HepG2 (cell line): ENCODE data around the gene B4GALT5. TPM values are rescaled to one million over a fixed set of nuclear protein-coding genes. Genes with fewer than 3 reads are reported as not detected.

Experiments used
- ARNTL ChIP-seq: sonication (generic); formaldehyde crosslinking; IDR thresholded peaks from 2 replicates; pipeline ENCODE4 v1.4.0; 2020; ENCODE audit warnings: mild to moderate bottlenecking, missing genetic modification reagents
- HIVEP1 ChIP-seq: sonication (generic); formaldehyde crosslinking; IDR thresholded peaks from 2 replicates; pipeline ENCODE4 v1.4.0; 2020; ENCODE audit warnings: mild to moderate bottlenecking, missing genetic modification reagents
- HMGXB4 ChIP-seq, 2 experiments: sonication (generic) in 1 of 2; formaldehyde crosslinking in 1 of 2; IDR thresholded peaks; 2 replicates each; pipeline versions ENCODE4 v1.4.0 to v1.6.1; 2018 to 2020; ENCODE audit warnings: missing genetic modification reagents in 2 of 2, borderline replicate concordance in 1 of 2, low read depth in 1 of 2, mild to moderate bottlenecking in 1 of 2, missing biosample characterization in 1 of 2
- HOXA9 ChIP-seq: sonication (generic); formaldehyde crosslinking; IDR thresholded peaks from 2 replicates; pipeline ENCODE4 v1.8.1; 2022; ENCODE audit warnings: missing genetic modification reagents, mild to moderate bottlenecking, moderate library complexity, borderline replicate concordance
- IRF2 ChIP-seq: IDR thresholded peaks from 2 replicates; pipeline ENCODE4 v1.6.1; 2018; ENCODE audit warnings: missing genetic modification reagents, missing compliant biosample characterization
- IRF9 ChIP-seq: sonication (generic); formaldehyde crosslinking; IDR thresholded peaks from 2 replicates; pipeline ENCODE4 v1.8.0; 2022; ENCODE audit warnings: missing genetic modification reagents, mild to moderate bottlenecking, borderline replicate concordance
- LRRFIP1 ChIP-seq: sonication (generic); formaldehyde crosslinking; conservative IDR thresholded peaks from 2 replicates; pipeline ENCODE4 v1.4.0; 2020; ENCODE audit warnings: missing genetic modification reagents
- MXD4 ChIP-seq: IDR thresholded peaks from 2 replicates; pipeline ENCODE4 v1.6.1; 2016; ENCODE audit warnings: mild to moderate bottlenecking, missing biosample characterization, missing genetic modification reagents
- NRL ChIP-seq: sonication (generic); formaldehyde crosslinking; IDR thresholded peaks from 2 replicates; pipeline ENCODE4 v1.5.0; 2020; ENCODE audit warnings: missing genetic modification reagents, mild to moderate bottlenecking, moderate library complexity, borderline replicate concordance
- PAF1 ChIP-seq: IDR thresholded peaks from 2 replicates; pipeline ENCODE4 v1.6.1; 2016; ENCODE audit warnings: missing genetic modification reagents, missing compliant biosample characterization
- PBX2 ChIP-seq: IDR thresholded peaks from 2 replicates; pipeline ENCODE4 v1.6.1; 2016; ENCODE audit warnings: control low read depth
- PBX3 ChIP-seq: sonication (generic); formaldehyde crosslinking; IDR thresholded peaks from 2 replicates; pipeline ENCODE4 v1.8.1; 2023; ENCODE audit warnings: missing genetic modification reagents, inconsistent platforms, borderline replicate concordance
- RORA ChIP-seq: sonication (generic); formaldehyde crosslinking; IDR thresholded peaks from 2 replicates; pipeline ENCODE4 v1.5.0; 2020; ENCODE audit warnings: mild to moderate bottlenecking, missing genetic modification reagents, moderate library complexity
- SALL1 ChIP-seq: sonication (generic); formaldehyde crosslinking; IDR thresholded peaks from 2 replicates; pipeline ENCODE4 v1.8.0; 2022; ENCODE audit warnings: mild to moderate bottlenecking, missing genetic modification reagents
- SNAPC2 ChIP-seq: sonication (generic); formaldehyde crosslinking; IDR thresholded peaks from 2 replicates; pipeline ENCODE4 v1.8.1; 2022; ENCODE audit warnings: mild to moderate bottlenecking, missing genetic modification reagents
- SP2 ChIP-seq: sonication (generic); formaldehyde crosslinking; IDR thresholded peaks from 2 replicates; pipeline ENCODE4 v1.5.1; 2020; ENCODE audit warnings: mild to moderate bottlenecking, missing genetic modification reagents
- ZNF235 ChIP-seq: sonication (generic); formaldehyde crosslinking; IDR thresholded peaks from 2 replicates; pipeline ENCODE4 v1.8.1; 2023; ENCODE audit warnings: mild to moderate bottlenecking, missing genetic modification reagents, borderline replicate concordance
- ZNF616 ChIP-seq: sonication (generic); formaldehyde crosslinking; IDR thresholded peaks from 2 replicates; pipeline ENCODE4 v1.5.0; 2020; ENCODE audit warnings: low read depth, mild to moderate bottlenecking, missing genetic modification reagents
- ZNF724P ChIP-seq: sonication (generic); formaldehyde crosslinking; IDR thresholded peaks from 2 replicates; pipeline ENCODE4 v1.8.0; 2022; ENCODE audit warnings: missing genetic modification reagents, borderline replicate concordance
- ZNF749 ChIP-seq: sonication (generic); formaldehyde crosslinking; IDR thresholded peaks from 2 replicates; pipeline ENCODE4 v1.8.0; 2022; ENCODE audit warnings: mild to moderate bottlenecking, missing genetic modification reagents, moderate library complexity, borderline replicate concordance
- ZNF75D ChIP-seq: sonication (generic); formaldehyde crosslinking; IDR thresholded peaks from 2 replicates; pipeline ENCODE4 v1.8.1; 2023; ENCODE audit warnings: missing genetic modification reagents, mild to moderate bottlenecking, borderline replicate concordance
- polyA plus RNA-seq, 8 experiments: library from polyadenylated mRNA; depleted of rRNA in 3 of 8; stranded (reverse) in 7 of 8; unstranded in 1 of 8; fragments of >200 nt; fragmentation: Illumina TruSeq in 4 of 8; extraction: Trizol in 4 of 8; gene quantifications; 2 replicates each; pipeline versions ENCODE4 v1.2.1 to v1.2.3, GENCODE V29; 2011 to 2016; ENCODE audit warnings: low read depth in 4 of 8, missing spikeins in 1 of 8, mixed read lengths in 1 of 8; ENCODE audit not compliant: insufficient read depth in 1 of 8
- total RNA-seq, 5 experiments: library from RNA; depleted of rRNA; stranded (reverse); fragments of >200 nt; fragmentation: Illumina TruSeq; extraction: Trizol; gene quantifications; 2 replicates each; pipeline ENCODE4 v1.2.3, GENCODE V29; 2016; ENCODE audit warnings: low read depth in 1 of 5

Gene B4GALT5
- total and polyA plus RNA-seq, 2 of the 13 experiments (the other 11 are each of a cell fraction or from before 2014, with no cell fraction given), result 27.3 to 30.9 TPM

- peak; percentile 72 for TF ChIP-seq NRL
- TF ChIP-seq ARNTL (CRISPR knock-in tag), result no peak
- TF ChIP-seq SNAPC2 (CRISPR knock-in tag), result peak; percentile 56; the same call in 1 of the 2 replicates
- TF ChIP-seq HOXA9, result no peak
- no peak for TF ChIP-seq IRF2
- no peak for TF ChIP-seq PAF1 (CRISPR knock-in tag)
- TF ChIP-seq HIVEP1 (CRISPR knock-in tag), result peak; percentile 32; the same call in 1 of the 2 replicates
- no peak for TF ChIP-seq ZNF749 (CRISPR knock-in tag)
- TF ChIP-seq HMGXB4 (CRISPR knock-in tag; IDR thresholded peaks at IDR 0.05; ENCODE audit: borderline replicate concordance in 1 of 2, low read depth in 1 of 2), result peak in 1 of 2 experiments; percentile 32; a peak in 1 of 4 replicates
- no peak; the same call in 1 of the 2 replicates for TF ChIP-seq IRF9 (CRISPR knock-in tag)
- 0 out of 2 replicates have a peak, but pooled peaks have one; percentile 23 for TF ChIP-seq SP2
- TF ChIP-seq RORA (CRISPR knock-in tag), result no peak
- TF ChIP-seq PBX2 (CRISPR knock-in tag), result no peak
- no peak for TF ChIP-seq ZNF235
- no peak for TF ChIP-seq ZNF724P (CRISPR knock-in tag)
- TF ChIP-seq MXD4 (CRISPR knock-in tag), result no peak
- TF ChIP-seq SALL1, result no peak
- no peak for TF ChIP-seq PBX3 (CRISPR knock-in tag)
- no peak for TF ChIP-seq LRRFIP1
- no peak for TF ChIP-seq ZNF616 (CRISPR knock-in tag)
- no peak for TF ChIP-seq ZNF75D
Measured at GRCh38 chr20:49712996-49713752, 504 bp downstream of the B4GALT5 start (continued).
